WTC11 (cell line): ENCODE measurements around the gene CCNJL. TPM values are rescaled to one million over a fixed set of nuclear protein-coding genes. Genes with fewer than 3 reads are reported as not detected.

ENCODE experiments used
- ATAC-seq: fragments of 200-7000 bp; cut with Tn5 transposase; 2 replicates; pipeline ENCODE4 v1.10.0; 2021; ENCODE audit warnings: mild to moderate bottlenecking, moderate library complexity
- CTCF ChIA-PET: fragments of 300-600 bp; sonication (Branson Sonifier 250); formaldehyde crosslinking; loops from one replicate; lab custom pipeline; 2021; ENCODE audit warnings: antibody characterized with exemption; lab: Charles Lee
- POLR2A ChIA-PET: fragments of 350-600 bp; sonication (Branson Sonifier 250); formaldehyde crosslinking; loops from one replicate; lab custom pipeline; 2021; ENCODE audit warnings: antibody characterized with exemption; lab: Charles Lee
- DNase-seq: peaks from one replicate; pipeline ENCODE4 v3.0.0; 2021; ENCODE audit warnings: low spot score
- H3K27ac Mint-ChIP-seq: 2 replicates; pipeline ENCODE4 v1.8.0; 2021; ENCODE audit warnings: mixed read lengths
- H3K27me3 Mint-ChIP-seq: 2 replicates; pipeline ENCODE4 v1.8.0; 2021; ENCODE audit warnings: low read depth, mild to moderate bottlenecking, moderate library complexity, mixed read lengths
- H3K36me3 Mint-ChIP-seq: 2 replicates; pipeline ENCODE4 v1.8.0; 2021; ENCODE audit warnings: mixed read lengths
- H3K4me1 Mint-ChIP-seq: 2 replicates; pipeline ENCODE4 v1.8.0; 2022; ENCODE audit warnings: mixed read lengths
- H3K4me3 Mint-ChIP-seq: 2 replicates; pipeline ENCODE4 v1.8.0; 2021; ENCODE audit warnings: mild to moderate bottlenecking, moderate library complexity, mixed read lengths
- H3K9me3 Mint-ChIP-seq: 2 replicates; pipeline ENCODE4 v1.8.0; 2021; ENCODE audit warnings: mixed read lengths
- CREM ChIP-seq: sonication (generic); formaldehyde crosslinking; IDR thresholded peaks from 2 replicates; pipeline ENCODE4 v1.8.1; 2022; ENCODE audit warnings: mild to moderate bottlenecking, missing genetic modification reagents, moderate library complexity
- ELF4 ChIP-seq: sonication (generic); formaldehyde crosslinking; IDR thresholded peaks from 2 replicates; pipeline ENCODE4 v1.8.1; 2022; ENCODE audit warnings: low read depth, mild to moderate bottlenecking, moderate library complexity, missing genetic modification reagents
- FOXJ3 ChIP-seq: sonication (generic); formaldehyde crosslinking; IDR thresholded peaks from 2 replicates; pipeline ENCODE4 v1.9.0; 2021; ENCODE audit warnings: missing genetic modification reagents, mild to moderate bottlenecking, borderline replicate concordance
- NR3C1 ChIP-seq: sonication (generic); formaldehyde crosslinking; conservative IDR thresholded peaks from 2 replicates; pipeline ENCODE4 v1.8.1; 2023; ENCODE audit warnings: low read depth, mild to moderate bottlenecking, missing genetic modification reagents
- PRRX2 ChIP-seq: fragments of 250-450 bp; sonication (Bioruptor Pico); IDR thresholded peaks from 2 replicates; pipeline ENCODE4 v1.8.0; 2021; ENCODE audit warnings: mild to moderate bottlenecking
- SMAD4 ChIP-seq: sonication (generic); formaldehyde crosslinking; IDR thresholded peaks from 2 replicates; pipeline ENCODE4 v1.8.0; 2022; ENCODE audit warnings: mild to moderate bottlenecking, missing genetic modification reagents
- TCF7 ChIP-seq: sonication (generic); formaldehyde crosslinking; IDR thresholded peaks from 2 replicates; pipeline ENCODE4 v1.8.0; 2022; ENCODE audit warnings: mild to moderate bottlenecking, low read depth, missing genetic modification reagents, moderate library complexity
- ZNF121 ChIP-seq: sonication (generic); formaldehyde crosslinking; IDR thresholded peaks from 2 replicates; pipeline ENCODE4 v1.8.0; 2023; ENCODE audit warnings: missing genetic modification reagents
- ZNF232 ChIP-seq: sonication (generic); formaldehyde crosslinking; IDR thresholded peaks from 2 replicates; pipeline ENCODE4 v1.8.0; 2022; ENCODE audit warnings: mild to moderate bottlenecking, missing genetic modification reagents
- ZNF263 ChIP-seq: sonication (generic); formaldehyde crosslinking; IDR thresholded peaks from 2 replicates; pipeline ENCODE4 v1.8.1; 2022; ENCODE audit warnings: low read depth, mild to moderate bottlenecking, moderate library complexity, missing genetic modification reagents
- ZNF317 ChIP-seq: sonication (generic); formaldehyde crosslinking; IDR thresholded peaks from 2 replicates; pipeline ENCODE4 v1.8.1; 2023; ENCODE audit warnings: low read depth, mild to moderate bottlenecking, moderate library complexity, missing genetic modification reagents, borderline replicate concordance
- ZNF416 ChIP-seq: fragments of 250-450 bp; sonication (Bioruptor Pico); IDR thresholded peaks from 2 replicates; pipeline ENCODE4 v1.9.0; 2021; ENCODE audit warnings: mild to moderate bottlenecking, inconsistent platforms
- ZNF423 ChIP-seq: fragments of 250-450 bp; sonication (Bioruptor Pico); IDR thresholded peaks from 2 replicates; pipeline ENCODE4 v2.1.2; 2022; ENCODE audit warnings: mild to moderate bottlenecking, moderate library complexity
- total RNA-seq: library from RNA; stranded (reverse); gene quantifications from 3 replicates; pipeline ENCODE4 v1.2.3, GENCODE V29; 2021
- TF ChIP-seq, protein P1 (sequence below): sonication (generic); formaldehyde crosslinking; IDR thresholded peaks from 2 replicates; pipeline ENCODE4 v1.8.0; 2022; ENCODE audit warnings: mild to moderate bottlenecking, missing genetic modification reagents
- TF ChIP-seq, protein P2 (sequence below): sonication (generic); formaldehyde crosslinking; IDR thresholded peaks from 2 replicates; pipeline ENCODE4 v1.8.0; 2022; ENCODE audit warnings: mild to moderate bottlenecking, missing genetic modification reagents
- TF ChIP-seq, protein P3 (sequence below): sonication (generic); formaldehyde crosslinking; IDR thresholded peaks from 2 replicates; pipeline ENCODE4 v1.8.1; 2022; ENCODE audit warnings: low read depth, mild to moderate bottlenecking, moderate library complexity, missing genetic modification reagents, borderline replicate concordance
- TF ChIP-seq, protein P4 (sequence below): sonication (generic); formaldehyde crosslinking; IDR thresholded peaks from 2 replicates; pipeline ENCODE4 v1.8.0; 2022; ENCODE audit warnings: missing genetic modification reagents
- TF ChIP-seq, protein P5 (sequence below): sonication (generic); formaldehyde crosslinking; IDR thresholded peaks from 2 replicates; pipeline ENCODE4 v1.8.1; 2023; ENCODE audit warnings: mild to moderate bottlenecking, missing genetic modification reagents
- TF ChIP-seq, protein P6 (sequence below): fragments of 250-450 bp; sonication (Bioruptor Pico); IDR thresholded peaks from 2 replicates; pipeline ENCODE4 v1.9.0; 2021; ENCODE audit warnings: mild to moderate bottlenecking, borderline replicate concordance
- TF ChIP-seq, protein P7 (sequence below): sonication (generic); formaldehyde crosslinking; IDR thresholded peaks from 2 replicates; pipeline ENCODE4 v1.8.1; 2023; ENCODE audit warnings: mild to moderate bottlenecking, missing genetic modification reagents, borderline replicate concordance

The CCNJL gene
- total RNA-seq, 1 experiment from 2014 or later: 31.3 TPM

DNA sequence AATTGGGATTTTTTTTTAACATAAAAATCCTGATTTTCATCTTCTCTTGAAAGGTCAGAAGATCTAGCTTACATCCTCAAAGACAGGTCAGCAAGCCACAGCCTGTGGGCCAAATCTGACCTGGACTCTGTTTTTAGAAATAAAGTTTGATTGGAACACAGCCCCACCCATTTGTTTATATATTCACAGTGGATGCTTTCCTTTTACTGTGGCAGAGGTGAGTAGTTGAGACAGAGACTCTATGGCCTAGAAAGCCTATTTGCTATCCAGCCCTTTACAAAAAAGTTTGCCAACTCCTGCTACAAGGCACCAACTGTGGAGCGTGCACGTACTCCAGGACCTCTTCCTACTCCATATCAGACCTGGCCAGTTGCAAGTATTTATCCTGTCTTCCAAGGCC, 13.4 kb upstream of the CCNJL start (continued):
- TF ChIP-seq, protein P1, sequence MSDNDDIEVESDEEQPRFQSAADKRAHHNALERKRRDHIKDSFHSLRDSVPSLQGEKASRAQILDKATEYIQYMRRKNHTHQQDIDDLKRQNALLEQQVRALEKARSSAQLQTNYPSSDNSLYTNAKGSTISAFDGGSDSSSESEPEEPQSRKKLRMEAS (CRISPR knock-in tag): no peak
- TF ChIP-seq, protein P2, sequence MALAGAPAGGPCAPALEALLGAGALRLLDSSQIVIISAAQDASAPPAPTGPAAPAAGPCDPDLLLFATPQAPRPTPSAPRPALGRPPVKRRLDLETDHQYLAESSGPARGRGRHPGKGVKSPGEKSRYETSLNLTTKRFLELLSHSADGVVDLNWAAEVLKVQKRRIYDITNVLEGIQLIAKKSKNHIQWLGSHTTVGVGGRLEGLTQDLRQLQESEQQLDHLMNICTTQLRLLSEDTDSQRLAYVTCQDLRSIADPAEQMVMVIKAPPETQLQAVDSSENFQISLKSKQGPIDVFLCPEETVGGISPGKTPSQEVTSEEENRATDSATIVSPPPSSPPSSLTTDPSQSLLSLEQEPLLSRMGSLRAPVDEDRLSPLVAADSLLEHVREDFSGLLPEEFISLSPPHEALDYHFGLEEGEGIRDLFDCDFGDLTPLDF: no peak
- TF ChIP-seq FOXJ3 (CRISPR knock-in tag) (no peak), SMAD4 (CRISPR knock-in tag) (no peak), ELF4 (CRISPR knock-in tag) (no peak), ZNF121 (no peak), ZNF232 (CRISPR knock-in tag) (no peak), NR3C1 (CRISPR knock-in tag) (no peak), CREM (no peak)
- TF ChIP-seq, protein P3, sequence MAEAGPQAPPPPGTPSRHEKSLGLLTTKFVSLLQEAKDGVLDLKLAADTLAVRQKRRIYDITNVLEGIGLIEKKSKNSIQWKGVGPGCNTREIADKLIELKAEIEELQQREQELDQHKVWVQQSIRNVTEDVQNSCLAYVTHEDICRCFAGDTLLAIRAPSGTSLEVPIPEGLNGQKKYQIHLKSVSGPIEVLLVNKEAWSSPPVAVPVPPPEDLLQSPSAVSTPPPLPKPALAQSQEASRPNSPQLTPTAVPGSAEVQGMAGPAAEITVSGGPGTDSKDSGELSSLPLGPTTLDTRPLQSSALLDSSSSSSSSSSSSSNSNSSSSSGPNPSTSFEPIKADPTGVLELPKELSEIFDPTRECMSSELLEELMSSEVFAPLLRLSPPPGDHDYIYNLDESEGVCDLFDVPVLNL (CRISPR knock-in tag): no peak
- TF ChIP-seq, protein P4, sequence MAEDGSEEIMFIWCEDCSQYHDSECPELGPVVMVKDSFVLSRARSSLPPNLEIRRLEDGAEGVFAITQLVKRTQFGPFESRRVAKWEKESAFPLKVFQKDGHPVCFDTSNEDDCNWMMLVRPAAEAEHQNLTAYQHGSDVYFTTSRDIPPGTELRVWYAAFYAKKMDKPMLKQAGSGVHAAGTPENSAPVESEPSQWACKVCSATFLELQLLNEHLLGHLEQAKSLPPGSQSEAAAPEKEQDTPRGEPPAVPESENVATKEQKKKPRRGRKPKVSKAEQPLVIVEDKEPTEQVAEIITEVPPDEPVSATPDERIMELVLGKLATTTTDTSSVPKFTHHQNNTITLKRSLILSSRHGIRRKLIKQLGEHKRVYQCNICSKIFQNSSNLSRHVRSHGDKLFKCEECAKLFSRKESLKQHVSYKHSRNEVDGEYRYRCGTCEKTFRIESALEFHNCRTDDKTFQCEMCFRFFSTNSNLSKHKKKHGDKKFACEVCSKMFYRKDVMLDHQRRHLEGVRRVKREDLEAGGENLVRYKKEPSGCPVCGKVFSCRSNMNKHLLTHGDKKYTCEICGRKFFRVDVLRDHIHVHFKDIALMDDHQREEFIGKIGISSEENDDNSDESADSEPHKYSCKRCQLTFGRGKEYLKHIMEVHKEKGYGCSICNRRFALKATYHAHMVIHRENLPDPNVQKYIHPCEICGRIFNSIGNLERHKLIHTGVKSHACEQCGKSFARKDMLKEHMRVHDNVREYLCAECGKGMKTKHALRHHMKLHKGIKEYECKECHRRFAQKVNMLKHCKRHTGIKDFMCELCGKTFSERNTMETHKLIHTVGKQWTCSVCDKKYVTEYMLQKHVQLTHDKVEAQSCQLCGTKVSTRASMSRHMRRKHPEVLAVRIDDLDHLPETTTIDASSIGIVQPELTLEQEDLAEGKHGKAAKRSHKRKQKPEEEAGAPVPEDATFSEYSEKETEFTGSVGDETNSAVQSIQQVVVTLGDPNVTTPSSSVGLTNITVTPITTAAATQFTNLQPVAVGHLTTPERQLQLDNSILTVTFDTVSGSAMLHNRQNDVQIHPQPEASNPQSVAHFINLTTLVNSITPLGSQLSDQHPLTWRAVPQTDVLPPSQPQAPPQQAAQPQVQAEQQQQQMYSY: no peak

DNA sequence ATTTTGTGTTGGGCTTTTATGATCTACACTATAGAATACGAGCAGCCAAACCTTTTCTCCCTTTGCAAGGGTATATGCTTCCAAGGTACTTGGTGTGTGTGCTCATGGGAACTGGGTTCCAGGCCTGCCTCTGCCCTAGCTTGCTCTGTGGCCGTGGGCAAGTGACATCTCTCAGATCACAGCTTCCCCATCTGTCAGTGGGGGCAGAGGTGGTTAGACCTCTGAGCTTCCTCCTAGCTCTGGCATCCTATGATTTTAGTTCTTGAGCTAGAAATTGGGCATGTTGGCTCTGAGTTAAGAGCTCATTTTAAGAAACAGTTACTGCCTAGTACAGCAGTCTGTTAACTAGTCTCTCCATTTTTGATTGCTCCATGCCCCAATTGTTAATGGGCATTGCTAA, 12.5 kb upstream of the CCNJL start:
- Mint-ChIP-seq H3K4me1 (peaks cover 8% of the 10 kb centered on the region), H3K9me3 (no peaks in the 10 kb centered on the region), H3K36me3 (no peaks in the 10 kb centered on the region), H3K27ac (peak overlapping the region; percentile 18; the same call in 1 of the 2 replicates), H3K27me3 (no peaks in the 10 kb centered on the region; the same call in 1 of the 2 replicates), H3K4me3 (no peak overlapping the region)
- ChIA-PET CTCF (interaction anchor here (1.4 kb wide), 1 partner anchor 20 kb away, joined by 4 read pairs; no protein-coding TSS in a partner anchor), POLR2A (no interaction called here)
- ATAC-seq (no peak), DNase-seq (no peak)
- TF ChIP-seq PRRX2 (CRISPR knock-in tag): no peak
- TF ChIP-seq, protein P5, sequence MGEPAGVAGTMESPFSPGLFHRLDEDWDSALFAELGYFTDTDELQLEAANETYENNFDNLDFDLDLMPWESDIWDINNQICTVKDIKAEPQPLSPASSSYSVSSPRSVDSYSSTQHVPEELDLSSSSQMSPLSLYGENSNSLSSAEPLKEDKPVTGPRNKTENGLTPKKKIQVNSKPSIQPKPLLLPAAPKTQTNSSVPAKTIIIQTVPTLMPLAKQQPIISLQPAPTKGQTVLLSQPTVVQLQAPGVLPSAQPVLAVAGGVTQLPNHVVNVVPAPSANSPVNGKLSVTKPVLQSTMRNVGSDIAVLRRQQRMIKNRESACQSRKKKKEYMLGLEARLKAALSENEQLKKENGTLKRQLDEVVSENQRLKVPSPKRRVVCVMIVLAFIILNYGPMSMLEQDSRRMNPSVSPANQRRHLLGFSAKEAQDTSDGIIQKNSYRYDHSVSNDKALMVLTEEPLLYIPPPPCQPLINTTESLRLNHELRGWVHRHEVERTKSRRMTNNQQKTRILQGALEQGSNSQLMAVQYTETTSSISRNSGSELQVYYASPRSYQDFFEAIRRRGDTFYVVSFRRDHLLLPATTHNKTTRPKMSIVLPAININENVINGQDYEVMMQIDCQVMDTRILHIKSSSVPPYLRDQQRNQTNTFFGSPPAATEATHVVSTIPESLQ (CRISPR knock-in tag): no peak
- TF ChIP-seq, protein P6, sequence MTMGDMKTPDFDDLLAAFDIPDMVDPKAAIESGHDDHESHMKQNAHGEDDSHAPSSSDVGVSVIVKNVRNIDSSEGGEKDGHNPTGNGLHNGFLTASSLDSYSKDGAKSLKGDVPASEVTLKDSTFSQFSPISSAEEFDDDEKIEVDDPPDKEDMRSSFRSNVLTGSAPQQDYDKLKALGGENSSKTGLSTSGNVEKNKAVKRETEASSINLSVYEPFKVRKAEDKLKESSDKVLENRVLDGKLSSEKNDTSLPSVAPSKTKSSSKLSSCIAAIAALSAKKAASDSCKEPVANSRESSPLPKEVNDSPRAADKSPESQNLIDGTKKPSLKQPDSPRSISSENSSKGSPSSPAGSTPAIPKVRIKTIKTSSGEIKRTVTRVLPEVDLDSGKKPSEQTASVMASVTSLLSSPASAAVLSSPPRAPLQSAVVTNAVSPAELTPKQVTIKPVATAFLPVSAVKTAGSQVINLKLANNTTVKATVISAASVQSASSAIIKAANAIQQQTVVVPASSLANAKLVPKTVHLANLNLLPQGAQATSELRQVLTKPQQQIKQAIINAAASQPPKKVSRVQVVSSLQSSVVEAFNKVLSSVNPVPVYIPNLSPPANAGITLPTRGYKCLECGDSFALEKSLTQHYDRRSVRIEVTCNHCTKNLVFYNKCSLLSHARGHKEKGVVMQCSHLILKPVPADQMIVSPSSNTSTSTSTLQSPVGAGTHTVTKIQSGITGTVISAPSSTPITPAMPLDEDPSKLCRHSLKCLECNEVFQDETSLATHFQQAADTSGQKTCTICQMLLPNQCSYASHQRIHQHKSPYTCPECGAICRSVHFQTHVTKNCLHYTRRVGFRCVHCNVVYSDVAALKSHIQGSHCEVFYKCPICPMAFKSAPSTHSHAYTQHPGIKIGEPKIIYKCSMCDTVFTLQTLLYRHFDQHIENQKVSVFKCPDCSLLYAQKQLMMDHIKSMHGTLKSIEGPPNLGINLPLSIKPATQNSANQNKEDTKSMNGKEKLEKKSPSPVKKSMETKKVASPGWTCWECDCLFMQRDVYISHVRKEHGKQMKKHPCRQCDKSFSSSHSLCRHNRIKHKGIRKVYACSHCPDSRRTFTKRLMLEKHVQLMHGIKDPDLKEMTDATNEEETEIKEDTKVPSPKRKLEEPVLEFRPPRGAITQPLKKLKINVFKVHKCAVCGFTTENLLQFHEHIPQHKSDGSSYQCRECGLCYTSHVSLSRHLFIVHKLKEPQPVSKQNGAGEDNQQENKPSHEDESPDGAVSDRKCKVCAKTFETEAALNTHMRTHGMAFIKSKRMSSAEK (CRISPR knock-in tag): no peak
- no peak for TF ChIP-seq ZNF423 (CRISPR knock-in tag)
- TF ChIP-seq ZNF416 (CRISPR knock-in tag): no peak
- TF ChIP-seq, protein P7, sequence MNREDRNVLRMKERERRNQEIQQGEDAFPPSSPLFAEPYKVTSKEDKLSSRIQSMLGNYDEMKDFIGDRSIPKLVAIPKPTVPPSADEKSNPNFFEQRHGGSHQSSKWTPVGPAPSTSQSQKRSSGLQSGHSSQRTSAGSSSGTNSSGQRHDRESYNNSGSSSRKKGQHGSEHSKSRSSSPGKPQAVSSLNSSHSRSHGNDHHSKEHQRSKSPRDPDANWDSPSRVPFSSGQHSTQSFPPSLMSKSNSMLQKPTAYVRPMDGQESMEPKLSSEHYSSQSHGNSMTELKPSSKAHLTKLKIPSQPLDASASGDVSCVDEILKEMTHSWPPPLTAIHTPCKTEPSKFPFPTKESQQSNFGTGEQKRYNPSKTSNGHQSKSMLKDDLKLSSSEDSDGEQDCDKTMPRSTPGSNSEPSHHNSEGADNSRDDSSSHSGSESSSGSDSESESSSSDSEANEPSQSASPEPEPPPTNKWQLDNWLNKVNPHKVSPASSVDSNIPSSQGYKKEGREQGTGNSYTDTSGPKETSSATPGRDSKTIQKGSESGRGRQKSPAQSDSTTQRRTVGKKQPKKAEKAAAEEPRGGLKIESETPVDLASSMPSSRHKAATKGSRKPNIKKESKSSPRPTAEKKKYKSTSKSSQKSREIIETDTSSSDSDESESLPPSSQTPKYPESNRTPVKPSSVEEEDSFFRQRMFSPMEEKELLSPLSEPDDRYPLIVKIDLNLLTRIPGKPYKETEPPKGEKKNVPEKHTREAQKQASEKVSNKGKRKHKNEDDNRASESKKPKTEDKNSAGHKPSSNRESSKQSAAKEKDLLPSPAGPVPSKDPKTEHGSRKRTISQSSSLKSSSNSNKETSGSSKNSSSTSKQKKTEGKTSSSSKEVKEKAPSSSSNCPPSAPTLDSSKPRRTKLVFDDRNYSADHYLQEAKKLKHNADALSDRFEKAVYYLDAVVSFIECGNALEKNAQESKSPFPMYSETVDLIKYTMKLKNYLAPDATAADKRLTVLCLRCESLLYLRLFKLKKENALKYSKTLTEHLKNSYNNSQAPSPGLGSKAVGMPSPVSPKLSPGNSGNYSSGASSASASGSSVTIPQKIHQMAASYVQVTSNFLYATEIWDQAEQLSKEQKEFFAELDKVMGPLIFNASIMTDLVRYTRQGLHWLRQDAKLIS: no peak
- TF ChIP-seq NR3C1 (CRISPR knock-in tag): no peak
- no peak for TF ChIP-seq CREM
- TF ChIP-seq ZNF317 (CRISPR knock-in tag): no peak
- TF ChIP-seq TCF7 (CRISPR knock-in tag): no peak
- TF ChIP-seq ZNF263 (CRISPR knock-in tag): no peak
